ENCODE results near the gene FBXL2. TPM values are rescaled to one million over a fixed set of nuclear protein-coding genes. Genes with fewer than 3 reads are reported as not detected.

Gene FBXL2
- total RNA-seq, 3 donors from 2014 or later: 0.43 to 5.6 (median 1.2) TPM

DNA sequence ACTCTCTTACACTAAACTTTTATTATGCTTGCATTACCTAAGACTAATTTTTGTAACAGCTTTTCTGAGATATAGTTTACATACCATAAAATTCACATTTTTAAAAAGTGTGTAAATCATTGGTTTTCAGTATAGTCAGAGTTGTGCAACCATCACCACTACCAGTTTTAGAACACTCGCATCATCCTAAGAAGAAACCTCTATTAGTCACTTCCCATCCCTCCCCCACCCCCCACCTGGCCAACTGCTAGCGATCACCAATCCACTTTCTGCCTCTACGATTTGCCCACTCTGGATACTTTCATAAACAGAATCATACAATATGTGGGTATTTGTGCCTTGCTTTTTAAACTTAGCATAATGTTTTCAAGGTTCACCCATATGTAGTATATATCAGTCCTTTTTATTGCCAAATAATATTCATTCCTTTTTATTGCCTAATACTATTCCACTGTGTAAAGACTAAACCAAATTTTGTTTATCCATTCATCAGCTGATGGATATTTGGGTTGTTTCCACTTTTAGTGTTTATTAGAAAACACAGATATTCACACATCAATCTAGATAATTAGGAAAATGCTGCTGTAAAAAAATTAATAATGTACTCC lies 139.9 kb downstream of the FBXL2 start:
- Histone ChIP-seq H3K9me3 (no peaks in the 10 kb centered on the region), H3K4me1 (ENCODE audit: low read depth) (no peaks in the 10 kb centered on the region), H3K4me3 (no peak overlapping the region), H3K36me3 (ENCODE audit: low read depth) (no peaks in the 10 kb centered on the region)
- intact Hi-C loops (cut with DNase I, micrococcal nuclease): no loop called here
- DNase-seq (no peak), ATAC-seq (no peak)
- TF ChIP-seq, protein P1, sequence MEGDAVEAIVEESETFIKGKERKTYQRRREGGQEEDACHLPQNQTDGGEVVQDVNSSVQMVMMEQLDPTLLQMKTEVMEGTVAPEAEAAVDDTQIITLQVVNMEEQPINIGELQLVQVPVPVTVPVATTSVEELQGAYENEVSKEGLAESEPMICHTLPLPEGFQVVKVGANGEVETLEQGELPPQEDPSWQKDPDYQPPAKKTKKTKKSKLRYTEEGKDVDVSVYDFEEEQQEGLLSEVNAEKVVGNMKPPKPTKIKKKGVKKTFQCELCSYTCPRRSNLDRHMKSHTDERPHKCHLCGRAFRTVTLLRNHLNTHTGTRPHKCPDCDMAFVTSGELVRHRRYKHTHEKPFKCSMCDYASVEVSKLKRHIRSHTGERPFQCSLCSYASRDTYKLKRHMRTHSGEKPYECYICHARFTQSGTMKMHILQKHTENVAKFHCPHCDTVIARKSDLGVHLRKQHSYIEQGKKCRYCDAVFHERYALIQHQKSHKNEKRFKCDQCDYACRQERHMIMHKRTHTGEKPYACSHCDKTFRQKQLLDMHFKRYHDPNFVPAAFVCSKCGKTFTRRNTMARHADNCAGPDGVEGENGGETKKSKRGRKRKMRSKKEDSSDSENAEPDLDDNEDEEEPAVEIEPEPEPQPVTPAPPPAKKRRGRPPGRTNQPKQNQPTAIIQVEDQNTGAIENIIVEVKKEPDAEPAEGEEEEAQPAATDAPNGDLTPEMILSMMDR (IDR thresholded peaks at IDR 0.05): no peak

DNA sequence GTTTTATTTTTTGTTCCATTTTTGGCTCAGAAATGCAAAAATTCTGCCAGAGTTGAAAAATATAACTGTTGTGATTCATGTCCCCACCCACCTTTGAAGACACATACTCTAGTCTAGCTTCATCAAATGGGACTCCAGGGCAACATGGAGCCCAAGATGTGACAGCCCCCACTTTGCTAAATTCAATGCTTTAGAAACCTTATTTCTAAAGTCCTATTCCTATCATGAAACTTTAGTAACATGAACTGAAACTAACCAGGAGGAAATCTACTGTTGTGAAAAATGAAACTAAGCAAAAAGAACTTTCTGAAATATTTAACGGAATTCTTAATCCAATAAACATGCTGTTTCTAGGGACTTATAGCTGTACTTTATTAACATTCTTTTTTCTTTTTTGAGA lies 142.7 kb downstream of the FBXL2 start:
- intact Hi-C loops (cut with DNase I, micrococcal nuclease): no loop called here

DNA sequence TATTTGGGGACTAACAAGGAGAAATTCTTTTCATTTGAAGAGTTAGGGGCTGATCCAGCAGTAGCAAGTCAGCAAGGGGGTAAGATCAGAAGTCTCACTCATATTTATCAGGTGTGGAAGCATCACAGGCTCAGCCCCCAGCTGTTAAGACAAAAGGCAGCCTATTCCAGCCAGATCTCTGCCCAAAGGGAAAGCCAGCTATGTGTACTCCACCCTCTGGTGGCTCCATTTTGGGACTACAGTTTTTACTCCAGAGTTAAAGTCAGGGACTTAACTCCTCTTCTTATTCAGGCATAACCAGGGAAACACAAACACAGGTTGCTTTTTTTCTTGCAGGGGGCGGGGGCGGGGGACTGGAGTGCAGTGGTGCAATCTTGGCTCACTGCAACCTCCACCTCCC lies 143.7 kb downstream of the FBXL2 start:
- intact Hi-C loops (cut with DNase I, micrococcal nuclease): no loop called here
- Histone ChIP-seq H3K4me1 (ENCODE audit: low read depth) (no peaks in the 10 kb centered on the region), H3K9me3 (no peaks in the 10 kb centered on the region), H3K36me3 (ENCODE audit: low read depth) (no peaks in the 10 kb centered on the region), H3K4me3 (no peak overlapping the region)
- no peak for DNase-seq
- no peak for ATAC-seq
- TF ChIP-seq, protein P1 (IDR thresholded peaks at IDR 0.05): no peak

More for the DNA sequence above, 142.7 kb downstream of the FBXL2 start:
- DNase-seq: no peak
- H3K36me3 ChIP-seq (ENCODE audit: low read depth): no peaks in the 10 kb centered on the region
- no peaks in the 10 kb centered on the region for H3K9me3 ChIP-seq
- no peak overlapping the region for H3K4me3 ChIP-seq
- TF ChIP-seq, protein P1 (IDR thresholded peaks at IDR 0.05): no peak
- no peak for ATAC-seq
- no peaks in the 10 kb centered on the region for H3K4me1 ChIP-seq (ENCODE audit: low read depth)

DNA sequence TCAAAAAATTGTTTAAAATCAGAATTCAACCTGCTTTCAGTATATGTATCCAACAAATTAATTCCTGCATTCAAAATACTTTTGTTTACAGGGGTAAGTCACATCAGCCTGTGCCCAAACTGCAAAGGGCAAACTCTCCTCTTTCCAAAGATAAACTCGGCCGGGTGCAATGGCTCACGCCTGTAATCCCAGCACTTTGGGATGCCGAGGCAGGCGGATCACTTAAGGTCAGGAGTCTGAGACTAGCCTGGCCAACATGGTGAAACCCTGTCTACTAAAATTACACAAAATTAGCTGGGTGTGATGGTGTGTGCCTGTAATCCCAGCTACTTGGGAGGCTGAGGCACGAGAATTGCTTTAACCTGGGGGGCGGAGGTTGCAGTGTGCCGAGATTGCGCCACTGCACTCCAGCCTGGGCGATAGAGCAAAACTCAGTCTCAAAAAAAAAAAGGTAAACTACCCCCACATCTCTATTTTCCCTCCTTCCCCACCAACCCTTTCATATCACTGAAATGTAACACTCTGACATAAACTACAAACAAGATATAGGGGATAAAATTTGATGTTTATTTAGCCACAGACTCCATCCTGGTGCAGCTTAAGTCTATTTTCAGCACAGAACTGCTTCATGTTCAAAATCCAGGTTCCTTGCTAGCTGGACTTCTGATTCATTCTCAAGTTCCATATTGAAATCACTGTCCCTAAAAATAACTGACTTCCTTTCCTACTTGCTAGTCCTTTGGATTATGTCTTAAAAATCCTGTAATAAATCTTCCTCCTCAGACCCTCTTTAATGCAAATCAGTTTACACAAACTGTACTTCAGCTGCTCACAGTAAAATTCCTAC lies 147.6 kb downstream of the FBXL2 start:
- Histone ChIP-seq H3K9me3 (no peaks in the 10 kb centered on the region), H3K36me3 (ENCODE audit: low read depth) (no peaks in the 10 kb centered on the region), H3K4me1 (ENCODE audit: low read depth) (peaks cover 27% of the 10 kb centered on the region), H3K4me3 (no peak overlapping the region)
- DNase-seq (no peak), ATAC-seq (no peak)
- TF ChIP-seq, protein P1 (IDR thresholded peaks at IDR 0.05): no peak
- intact Hi-C loops (cut with DNase I, micrococcal nuclease): no loop called here

DNA sequence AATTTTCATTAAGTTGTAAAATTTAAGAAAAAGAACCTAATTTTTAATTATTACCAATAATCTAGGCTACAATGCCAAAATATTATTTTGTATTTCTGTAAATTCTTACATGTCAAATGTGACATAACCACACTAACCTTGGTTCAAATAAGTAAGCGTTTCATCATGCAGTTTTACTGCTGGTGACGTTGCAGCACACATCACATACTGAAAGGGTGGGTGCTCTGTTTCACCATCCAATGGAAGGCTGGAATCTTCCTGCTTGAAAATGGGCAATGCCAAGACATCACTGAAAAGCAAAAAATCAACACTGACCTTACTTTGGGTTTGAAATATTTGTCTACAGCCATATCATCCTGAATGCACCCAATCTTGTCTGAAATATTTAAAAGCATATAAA lies 148.2 kb downstream of the FBXL2 start:
- no peaks in the 10 kb centered on the region for H3K36me3 ChIP-seq (ENCODE audit: low read depth)
- TF ChIP-seq, protein P1 (IDR thresholded peaks at IDR 0.05): no peak
- DNase-seq (no peak), ATAC-seq (no peak)
- H3K4me3 ChIP-seq: no peak overlapping the region
- H3K4me1 ChIP-seq (ENCODE audit: low read depth): peaks cover 27% of the 10 kb centered on the region
- no peaks in the 10 kb centered on the region for H3K9me3 ChIP-seq
- intact Hi-C loops (cut with DNase I, micrococcal nuclease): no loop called here

All from mucosa of descending colon (tissue), 3 donors.